ENCODE measurements around the gene LPCAT3.

The LPCAT3 gene

GRCh38 chr12:6987956-6988553 is 30.2 kb downstream of the LPCAT3 start:
- DNase-seq = no peak

GRCh38 chr12:6982532-6982931 is 35.7 kb downstream of the LPCAT3 start:
- no peak for DNase-seq

- DNase-seq = no peak
These were observed 36.9 kb downstream of the LPCAT3 start for GRCh38 chr12:6981152-6982052.

- DNase-seq = no peak
These were observed 37.5 kb downstream of the LPCAT3 start for GRCh38 chr12:6980740-6981139.

- DNase-seq = no peak
These were observed 38.2 kb downstream of the LPCAT3 start for GRCh38 chr12:6980075-6980474.

GRCh38 chr12:6979453-6979852 is 38.8 kb downstream of the LPCAT3 start:
- DNase-seq = no peak

- no peak for DNase-seq
These were observed 39.3 kb downstream of the LPCAT3 start for GRCh38 chr12:6979021-6979420.

- no peak for DNase-seq
These were observed 39.7 kb downstream of the LPCAT3 start for GRCh38 chr12:6978611-6979011.

GRCh38 chr12:6978188-6978587 is 40.1 kb downstream of the LPCAT3 start:
- no peak for DNase-seq

- DNase-seq = no peak
These were observed 40.6 kb downstream of the LPCAT3 start for GRCh38 chr12:6977653-6978052.

- no peak for DNase-seq
These were observed 42.8 kb downstream of the LPCAT3 start for GRCh38 chr12:6975297-6976032.

- no peak for DNase-seq
These were observed 44.1 kb downstream of the LPCAT3 start for GRCh38 chr12:6974180-6974579.

GRCh38 chr12:6970096-6970527 is 48.2 kb downstream of the LPCAT3 start:
- no peak for DNase-seq

- DNase-seq = no peak
These were observed 49.9 kb downstream of the LPCAT3 start for GRCh38 chr12:6968426-6968825.

- no peak for DNase-seq
These were observed 50.6 kb downstream of the LPCAT3 start for GRCh38 chr12:6967651-6968100.

- DNase-seq = no peak
These were observed 51.9 kb downstream of the LPCAT3 start for GRCh38 chr12:6966351-6966750.

GRCh38 chr12:6965714-6966113 is 52.6 kb downstream of the LPCAT3 start:
- DNase-seq = no peak

- peak; percentile 52 to 78 for DNase-seq
These were observed 53.1 kb downstream of the LPCAT3 start for GRCh38 chr12:6965026-6965661.

GRCh38 chr12:6964605-6965025 is 53.7 kb downstream of the LPCAT3 start:
- no peak for DNase-seq

GRCh38 chr12:6963791-6964413 is 54.4 kb downstream of the LPCAT3 start:
- DNase-seq = no peak

GRCh38 chr12:6963016-6963731 is 55.1 kb downstream of the LPCAT3 start:
- no peak for DNase-seq
